ENCODE results near the gene KTN1. TPM values are rescaled to one million over a fixed set of nuclear protein-coding genes. Genes with fewer than 3 reads are reported as not detected.

KTN1 gene
- total RNA-seq, 1 experiment from 2014 or later = 212 TPM

- H3K4me3 ChIP-seq (ENCODE audit: low read length) = no peak overlapping the region
- no peak overlapping the region for H3K27ac ChIP-seq (ENCODE audit: low read length)
- no peaks in the 10 kb centered on the region for H3K9me2 ChIP-seq (replicated peaks; ENCODE audit: insufficient read depth, low read length)
- H3K36me3 ChIP-seq (ENCODE audit: insufficient read depth, low read length) = peaks cover 16% of the 10 kb centered on the region
- no peaks in the 10 kb centered on the region for H3K9me3 ChIP-seq (ENCODE audit: low read length)
- H3K27me3 ChIP-seq (ENCODE audit: low read length) = no peaks in the 10 kb centered on the region
- no peak for DNase-seq
- H4K20me1 ChIP-seq (ENCODE audit: insufficient read depth, low read depth, low read length) = no peaks in the 10 kb centered on the region
- peaks cover 82% of the 10 kb centered on the region for H3K4me1 ChIP-seq (ENCODE audit: low read length)
- no peak overlapping the region for H3K4me2 ChIP-seq (ENCODE audit: low read depth, low read length, poor library complexity, severe bottlenecking)
- no peak overlapping the region for H3K9ac ChIP-seq (ENCODE audit: low read length)
- H2AFZ ChIP-seq (ENCODE audit: low read length) = no peak overlapping the region
- peaks cover 100% of the 10 kb centered on the region for H3K79me2 ChIP-seq (ENCODE audit: low read length)
Measured at GRCh38 chr14:55609681-55610080, 29.7 kb downstream of the KTN1 start.

- Histone ChIP-seq H3K27ac (ENCODE audit: low read length) (no peak overlapping the region), H3K9ac (ENCODE audit: low read length) (no peak overlapping the region), H3K9me3 (ENCODE audit: low read length) (no peaks in the 10 kb centered on the region), H3K27me3 (ENCODE audit: low read length) (no peaks in the 10 kb centered on the region), H3K36me3 (ENCODE audit: insufficient read depth, low read length) (peaks cover 21% of the 10 kb centered on the region), H2AFZ (ENCODE audit: low read length) (no peak overlapping the region), H4K20me1 (ENCODE audit: insufficient read depth, low read depth, low read length) (no peaks in the 10 kb centered on the region), H3K4me3 (ENCODE audit: low read length) (no peak overlapping the region), H3K9me2 (replicated peaks; ENCODE audit: insufficient read depth, low read length) (no peaks in the 10 kb centered on the region), H3K4me2 (ENCODE audit: low read depth, low read length, poor library complexity, severe bottlenecking) (no peak overlapping the region), H3K4me1 (ENCODE audit: low read length) (peaks cover 75% of the 10 kb centered on the region), H3K79me2 (ENCODE audit: low read length) (peaks cover 100% of the 10 kb centered on the region)
- DNase-seq = no peak
Measured at GRCh38 chr14:55610713-55611370, 30.8 kb downstream of the KTN1 start.

GRCh38 chr14:55611859-55612258 lies 31.9 kb downstream of the KTN1 start:
- peaks cover 100% of the 10 kb centered on the region for H3K79me2 ChIP-seq (ENCODE audit: low read length)
- H3K36me3 ChIP-seq (ENCODE audit: insufficient read depth, low read length) = peaks cover 31% of the 10 kb centered on the region
- no peaks in the 10 kb centered on the region for H4K20me1 ChIP-seq (ENCODE audit: insufficient read depth, low read depth, low read length)

GRCh38 chr14:55614304-55614703 lies 34.3 kb downstream of the KTN1 start:
- peak overlapping the region; percentile 3; the same call in 1 of the 2 replicates for H3K9ac ChIP-seq (ENCODE audit: low read length)
- peak; percentile 79 for DNase-seq
- H2AFZ ChIP-seq (ENCODE audit: low read length) = no peak overlapping the region
- H3K27me3 ChIP-seq (ENCODE audit: low read length) = no peaks in the 10 kb centered on the region
- H3K79me2 ChIP-seq (ENCODE audit: low read length) = peaks cover 94% of the 10 kb centered on the region
- no peaks in the 10 kb centered on the region for H3K9me3 ChIP-seq (ENCODE audit: low read length)
- no peaks in the 10 kb centered on the region for H4K20me1 ChIP-seq (ENCODE audit: insufficient read depth, low read depth, low read length)
- H3K27ac ChIP-seq (ENCODE audit: low read length) = peak overlapping the region; percentile 74
- H3K4me2 ChIP-seq (ENCODE audit: low read depth, low read length, poor library complexity, severe bottlenecking) = peak overlapping the region; percentile 45
- H3K36me3 ChIP-seq (ENCODE audit: insufficient read depth, low read length) = peaks cover 55% of the 10 kb centered on the region
- H3K4me1 ChIP-seq (ENCODE audit: low read length) = peaks cover 53% of the 10 kb centered on the region
- peak overlapping the region; percentile 9 for H3K4me3 ChIP-seq (ENCODE audit: low read length)
- no peaks in the 10 kb centered on the region for H3K9me2 ChIP-seq (replicated peaks; ENCODE audit: insufficient read depth, low read length)

More at GRCh38 chr14:55611859-55612258, 31.9 kb downstream of the KTN1 start:
- no peak overlapping the region for H3K4me3 ChIP-seq (ENCODE audit: low read length)
- no peak overlapping the region for H2AFZ ChIP-seq (ENCODE audit: low read length)
- H3K9me3 ChIP-seq (ENCODE audit: low read length) = no peaks in the 10 kb centered on the region
- no peaks in the 10 kb centered on the region for H3K27me3 ChIP-seq (ENCODE audit: low read length)
- no peak overlapping the region for H3K4me2 ChIP-seq (ENCODE audit: low read depth, low read length, poor library complexity, severe bottlenecking)
- no peak overlapping the region for H3K9ac ChIP-seq (ENCODE audit: low read length)
- no peak for DNase-seq
- H3K27ac ChIP-seq (ENCODE audit: low read length) = peak overlapping the region; percentile 19; the same call in 1 of the 2 replicates
- H3K9me2 ChIP-seq (replicated peaks; ENCODE audit: insufficient read depth, low read length) = no peaks in the 10 kb centered on the region
- peaks cover 65% of the 10 kb centered on the region for H3K4me1 ChIP-seq (ENCODE audit: low read length)

- Histone ChIP-seq H4K20me1 (ENCODE audit: insufficient read depth, low read depth, low read length) (no peaks in the 10 kb centered on the region), H3K9me3 (ENCODE audit: low read length) (no peaks in the 10 kb centered on the region), H3K27me3 (ENCODE audit: low read length) (no peaks in the 10 kb centered on the region), H3K27ac (ENCODE audit: low read length) (no peak overlapping the region), H3K4me3 (ENCODE audit: low read length) (no peak overlapping the region), H2AFZ (ENCODE audit: low read length) (no peak overlapping the region), H3K36me3 (ENCODE audit: insufficient read depth, low read length) (peaks cover 81% of the 10 kb centered on the region), H3K9me2 (replicated peaks; ENCODE audit: insufficient read depth, low read length) (no peaks in the 10 kb centered on the region), H3K79me2 (ENCODE audit: low read length) (peaks cover 71% of the 10 kb centered on the region), H3K4me1 (ENCODE audit: low read length) (no peaks in the 10 kb centered on the region), H3K9ac (ENCODE audit: low read length) (no peak overlapping the region), H3K4me2 (ENCODE audit: low read depth, low read length, poor library complexity, severe bottlenecking) (no peak overlapping the region)
- no peak for DNase-seq
Measured at GRCh38 chr14:55620277-55620676, 40.3 kb downstream of the KTN1 start.

- Histone ChIP-seq H3K27me3 (ENCODE audit: low read length) (no peaks in the 10 kb centered on the region), H3K4me3 (ENCODE audit: low read length) (no peak overlapping the region), H3K79me2 (ENCODE audit: low read length) (peaks cover 71% of the 10 kb centered on the region), H3K4me1 (ENCODE audit: low read length) (no peaks in the 10 kb centered on the region), H3K36me3 (ENCODE audit: insufficient read depth, low read length) (peaks cover 78% of the 10 kb centered on the region), H3K9me3 (ENCODE audit: low read length) (no peaks in the 10 kb centered on the region), H2AFZ (ENCODE audit: low read length) (no peak overlapping the region), H3K27ac (ENCODE audit: low read length) (no peak overlapping the region), H4K20me1 (ENCODE audit: insufficient read depth, low read depth, low read length) (no peaks in the 10 kb centered on the region), H3K4me2 (ENCODE audit: low read depth, low read length, poor library complexity, severe bottlenecking) (no peak overlapping the region), H3K9me2 (replicated peaks; ENCODE audit: insufficient read depth, low read length) (no peaks in the 10 kb centered on the region), H3K9ac (ENCODE audit: low read length) (no peak overlapping the region)
- DNase-seq = no peak
Measured at GRCh38 chr14:55620981-55621380, 41.0 kb downstream of the KTN1 start.

GRCh38 chr14:55621391-55621790 lies 41.4 kb downstream of the KTN1 start:
- Histone ChIP-seq H3K4me1 (ENCODE audit: low read length) (no peaks in the 10 kb centered on the region), H3K4me3 (ENCODE audit: low read length) (no peak overlapping the region), H3K4me2 (ENCODE audit: low read depth, low read length, poor library complexity, severe bottlenecking) (no peak overlapping the region), H3K27ac (ENCODE audit: low read length) (no peak overlapping the region), H3K27me3 (ENCODE audit: low read length) (no peaks in the 10 kb centered on the region), H3K9me3 (ENCODE audit: low read length) (no peaks in the 10 kb centered on the region), H3K79me2 (ENCODE audit: low read length) (peaks cover 71% of the 10 kb centered on the region), H2AFZ (ENCODE audit: low read length) (no peak overlapping the region), H3K9me2 (replicated peaks; ENCODE audit: insufficient read depth, low read length) (no peaks in the 10 kb centered on the region), H3K9ac (ENCODE audit: low read length) (no peak overlapping the region), H3K36me3 (ENCODE audit: insufficient read depth, low read length) (peaks cover 77% of the 10 kb centered on the region), H4K20me1 (ENCODE audit: insufficient read depth, low read depth, low read length) (no peaks in the 10 kb centered on the region)
- DNase-seq = no peak

- Histone ChIP-seq H3K9me3 (ENCODE audit: low read length) (no peaks in the 10 kb centered on the region), H3K4me3 (ENCODE audit: low read length) (no peak overlapping the region), H3K36me3 (ENCODE audit: insufficient read depth, low read length) (peaks cover 71% of the 10 kb centered on the region), H3K27me3 (ENCODE audit: low read length) (no peaks in the 10 kb centered on the region), H4K20me1 (ENCODE audit: insufficient read depth, low read depth, low read length) (no peaks in the 10 kb centered on the region), H3K4me2 (ENCODE audit: low read depth, low read length, poor library complexity, severe bottlenecking) (no peak overlapping the region), H3K9ac (ENCODE audit: low read length) (no peak overlapping the region), H3K4me1 (ENCODE audit: low read length) (no peaks in the 10 kb centered on the region), H3K27ac (ENCODE audit: low read length) (no peak overlapping the region), H3K9me2 (replicated peaks; ENCODE audit: insufficient read depth, low read length) (no peaks in the 10 kb centered on the region), H3K79me2 (ENCODE audit: low read length) (peaks cover 69% of the 10 kb centered on the region), H2AFZ (ENCODE audit: low read length) (no peak overlapping the region)
- DNase-seq = no peak
Measured at GRCh38 chr14:55624913-55625312, 44.9 kb downstream of the KTN1 start.
